Caco-2 (cell line): ENCODE results near the gene CRNN. TPM values are rescaled to one million over a fixed set of nuclear protein-coding genes. Genes with fewer than 3 reads are reported as not detected.

Experiments
- BruUV-seq: library from RNA; stranded (reverse); fragments of 400-500 nt; replicated peaks from 2 replicates; lab custom pipeline; 2021; lab: Mats Ljungman, UMichigan
- CTCF ChIA-PET: fragments of 300-600 bp; sonication (Branson Sonifier 250); formaldehyde crosslinking; loops from one replicate; lab custom pipeline; 2022; ENCODE audit warnings: antibody characterized with exemption; lab: Charles Lee
- POLR2A ChIA-PET: fragments of 300-600 bp; sonication (Branson Sonifier 250); formaldehyde crosslinking; loops from one replicate; lab custom pipeline; 2022; ENCODE audit warnings: antibody characterized with exemption; lab: Charles Lee
- DNase-seq, 2 experiments: peaks; one replicate each; pipeline versions ENCODE4 v3.0.0 to v3.0.0-alpha.2; 2020 to 2022
- H3K27me3 ChIP-seq: replicated peaks from 2 replicates; pipeline ENCODE4 v1.6.0; 2011; ENCODE audit warnings: low read length; ENCODE audit not compliant: control insufficient read depth, insufficient read depth
- H3K36me3 ChIP-seq: 2 replicates; pipeline ENCODE4 v1.5.1; 2011; ENCODE audit warnings: low read length; ENCODE audit not compliant: control insufficient read depth, insufficient read depth
- H3K4me1 ChIP-seq: fragments of 250-450 bp; sonication (Bioruptor Pico); 2 replicates; pipeline ENCODE4 v1.5.1; 2020; ENCODE audit warnings: mild to moderate bottlenecking
- H3K4me3 ChIP-seq: 2 replicates; pipeline ENCODE4 v1.5.1; 2011; ENCODE audit warnings: low read depth, mild to moderate bottlenecking, control low read depth, low read length
- H3K9me3 ChIP-seq: fragments of 250-450 bp; sonication (Bioruptor Pico); 2 replicates; pipeline ENCODE4 v1.5.1; 2020; ENCODE audit warnings: mild to moderate bottlenecking, moderate library complexity
- H3K27ac Mint-ChIP-seq: one replicate; pipeline ENCODE4 v1.8.0; 2022; ENCODE audit warnings: mixed read lengths; ENCODE audit not compliant: unreplicated experiment
- H3K27me3 Mint-ChIP-seq: one replicate; pipeline ENCODE4 v1.8.0; 2022; ENCODE audit warnings: mixed read lengths; ENCODE audit not compliant: insufficient read depth, unreplicated experiment
- H3K36me3 Mint-ChIP-seq: one replicate; pipeline ENCODE4 v1.8.0; 2022; ENCODE audit warnings: mild to moderate bottlenecking, mixed read lengths; ENCODE audit not compliant: insufficient read depth, unreplicated experiment
- H3K4me1 Mint-ChIP-seq: one replicate; pipeline ENCODE4 v1.8.0; 2022; ENCODE audit warnings: low read depth, mixed read lengths; ENCODE audit not compliant: unreplicated experiment
- H3K4me3 Mint-ChIP-seq: one replicate; pipeline ENCODE4 v1.8.0; 2022; ENCODE audit warnings: mild to moderate bottlenecking, moderate library complexity, mixed read lengths; ENCODE audit not compliant: unreplicated experiment
- H3K9me3 Mint-ChIP-seq: one replicate; pipeline ENCODE4 v1.8.0; 2022; ENCODE audit warnings: mixed read lengths; ENCODE audit not compliant: unreplicated experiment
- intact Hi-C: fragments of 100-400 bp; cut with micrococcal nuclease; formaldehyde crosslinking; loops from one replicate; pipeline ENCODE4 v1.10.0; 2022; ENCODE audit not compliant: unreplicated experiment
- total RNA-seq: library from RNA; stranded (reverse); gene quantifications from 2 replicates; pipeline ENCODE4 v1.2.3, GENCODE V29; 2022
- TF ChIP-seq, protein P1 (sequence below), 2 experiments: fragments of 200-600 bp in 1 of 2; IDR thresholded peaks; 1 replicate in 1 of 2; 2 replicates in 1 of 2; pipeline versions ENCODE4 v1.5.1 to v1.8.0; 2011 to 2022; ENCODE audit warnings: antibody characterized with exemption in 1 of 2, control low read depth in 1 of 2, inconsistent platforms in 1 of 2, low read depth in 1 of 2, low read length in 1 of 2, mild to moderate bottlenecking in 1 of 2, moderate library complexity in 1 of 2; ENCODE audit not compliant: insufficient read depth in 1 of 2, severe bottlenecking in 1 of 2, unreplicated experiment in 1 of 2

The CRNN gene
- total RNA-seq, 1 experiment from 2014 or later: not detected

DNA sequence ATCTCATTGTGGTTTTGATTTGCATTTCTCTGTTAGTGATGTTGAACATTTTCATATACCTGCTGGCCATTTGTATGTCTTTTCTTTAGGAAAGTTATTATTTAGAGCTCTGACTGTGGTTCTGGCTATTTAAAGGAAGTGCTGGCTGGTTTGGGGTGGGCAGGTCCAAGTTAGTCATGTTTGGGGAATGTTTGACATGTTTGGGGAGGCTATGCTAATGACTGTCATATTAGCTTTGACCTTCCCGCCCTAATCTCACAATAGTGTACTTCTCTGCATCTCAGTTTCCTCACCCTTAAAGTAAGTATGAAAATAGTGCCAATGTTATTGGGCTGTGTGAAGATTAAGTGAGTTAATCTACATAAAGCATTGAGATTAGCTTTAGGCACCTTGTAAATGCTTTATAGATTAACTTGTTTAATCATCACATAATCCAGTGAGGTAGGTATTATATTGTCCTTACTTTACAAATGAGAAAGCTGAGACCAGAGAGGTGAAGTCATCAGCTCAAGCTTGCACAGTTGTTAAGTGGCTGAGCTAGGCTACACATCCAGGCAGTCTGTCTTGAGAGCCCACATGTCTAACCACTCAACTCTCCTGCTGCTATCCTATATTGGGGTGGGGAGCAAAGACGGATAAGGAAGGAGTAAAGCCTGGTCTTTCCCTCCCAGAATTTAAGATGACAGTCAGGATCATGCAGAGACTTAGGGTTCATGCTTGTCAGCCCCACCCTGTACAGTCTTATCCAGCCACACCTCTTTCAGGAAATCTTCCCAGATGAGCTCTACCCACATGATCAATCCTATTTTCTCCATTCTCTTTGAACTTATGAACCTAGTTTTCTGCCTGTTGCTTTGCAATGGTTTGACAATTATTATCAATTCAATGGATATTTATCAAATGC, 22.8 kb upstream of the CRNN start:
- no peaks in the 10 kb centered on the region for H3K9me3 Mint-ChIP-seq

DNA sequence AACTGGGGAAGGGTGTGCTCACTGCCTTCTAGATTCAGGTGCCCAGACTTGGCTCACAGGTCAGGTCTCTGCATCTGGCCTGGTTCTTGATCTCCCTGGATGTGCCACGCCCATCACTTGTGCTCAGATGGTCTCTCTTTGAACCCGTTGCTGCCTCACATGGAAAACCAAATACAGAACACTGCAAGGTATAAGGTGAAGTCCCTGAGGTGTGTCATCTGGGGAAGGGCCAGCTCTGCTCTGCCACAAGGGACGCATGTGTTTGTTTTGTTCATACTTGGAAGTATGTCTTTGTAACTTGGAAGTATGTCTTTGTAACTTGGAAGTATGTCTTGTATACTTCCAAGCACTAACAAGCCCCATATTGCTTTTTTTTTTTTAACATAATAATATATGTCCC, 13.4 kb upstream of the CRNN start:
- intact Hi-C loops: no loop called here

More for the DNA sequence above, 22.8 kb upstream of the CRNN start:
- ChIA-PET POLR2A (interaction anchor here (0.5 kb wide), 1 partner anchor 388 kb away, joined by 3 read pairs; no protein-coding TSS in a partner anchor), CTCF (interaction anchor here (1.8 kb wide), 1 partner anchor 22 kb away, joined by 6 read pairs; no protein-coding TSS in a partner anchor)
- no peaks in the 10 kb centered on the region for H3K36me3 Mint-ChIP-seq
- H3K4me1 Mint-ChIP-seq: no peaks in the 10 kb centered on the region
- DNase-seq: no peak
- Histone ChIP-seq H3K27me3 (no peaks in the 10 kb centered on the region), H3K36me3 (no peaks in the 10 kb centered on the region), H3K4me1 (no peaks in the 10 kb centered on the region), H3K4me3 (no peak overlapping the region), H3K9me3 (no peaks in the 10 kb centered on the region)
- peaks cover 24% of the 10 kb centered on the region for H3K27me3 Mint-ChIP-seq
- no TSS peak for BruUV-seq
- no peak overlapping the region for H3K4me3 Mint-ChIP-seq
- TF ChIP-seq, protein P1, sequence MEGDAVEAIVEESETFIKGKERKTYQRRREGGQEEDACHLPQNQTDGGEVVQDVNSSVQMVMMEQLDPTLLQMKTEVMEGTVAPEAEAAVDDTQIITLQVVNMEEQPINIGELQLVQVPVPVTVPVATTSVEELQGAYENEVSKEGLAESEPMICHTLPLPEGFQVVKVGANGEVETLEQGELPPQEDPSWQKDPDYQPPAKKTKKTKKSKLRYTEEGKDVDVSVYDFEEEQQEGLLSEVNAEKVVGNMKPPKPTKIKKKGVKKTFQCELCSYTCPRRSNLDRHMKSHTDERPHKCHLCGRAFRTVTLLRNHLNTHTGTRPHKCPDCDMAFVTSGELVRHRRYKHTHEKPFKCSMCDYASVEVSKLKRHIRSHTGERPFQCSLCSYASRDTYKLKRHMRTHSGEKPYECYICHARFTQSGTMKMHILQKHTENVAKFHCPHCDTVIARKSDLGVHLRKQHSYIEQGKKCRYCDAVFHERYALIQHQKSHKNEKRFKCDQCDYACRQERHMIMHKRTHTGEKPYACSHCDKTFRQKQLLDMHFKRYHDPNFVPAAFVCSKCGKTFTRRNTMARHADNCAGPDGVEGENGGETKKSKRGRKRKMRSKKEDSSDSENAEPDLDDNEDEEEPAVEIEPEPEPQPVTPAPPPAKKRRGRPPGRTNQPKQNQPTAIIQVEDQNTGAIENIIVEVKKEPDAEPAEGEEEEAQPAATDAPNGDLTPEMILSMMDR (IDR thresholded peaks at IDR 0.05; ENCODE audit: insufficient read depth in 1 of 2, low read depth in 1 of 2, low read length in 1 of 2, severe bottlenecking in 1 of 2, unreplicated experiment in 1 of 2): no peak
- intact Hi-C loops: no loop called here
- no peak overlapping the region for H3K27ac Mint-ChIP-seq

DNA sequence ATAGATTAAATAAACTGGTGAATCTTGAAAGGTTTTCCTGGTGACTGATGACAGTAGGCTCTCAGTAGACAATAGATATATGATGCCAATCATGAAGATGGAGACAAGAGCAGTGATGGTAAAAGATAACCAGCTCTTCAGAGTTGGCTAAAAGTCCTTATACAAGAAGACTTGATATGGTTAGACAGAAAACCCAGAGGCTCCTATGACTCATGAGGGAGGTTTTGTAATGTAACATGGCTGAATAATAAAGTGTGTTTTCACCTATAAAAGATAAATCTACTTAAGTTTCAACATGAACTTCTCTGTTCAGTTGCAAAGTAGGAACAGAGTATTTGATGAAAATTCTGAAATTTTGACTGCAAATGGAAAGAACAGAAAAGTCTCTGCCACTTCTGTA, 12.7 kb upstream of the CRNN start:
- H3K27me3 Mint-ChIP-seq: no peaks in the 10 kb centered on the region
- no peaks in the 10 kb centered on the region for H3K36me3 Mint-ChIP-seq
- no peak overlapping the region for H3K27ac Mint-ChIP-seq
- H3K9me3 Mint-ChIP-seq: peaks cover 12% of the 10 kb centered on the region
- intact Hi-C loops: no loop called here
- no peaks in the 10 kb centered on the region for H3K36me3 ChIP-seq
- H3K4me3 ChIP-seq: no peak overlapping the region
- H3K4me1 Mint-ChIP-seq: no peaks in the 10 kb centered on the region
- no peaks in the 10 kb centered on the region for H3K4me1 ChIP-seq
- H3K9me3 ChIP-seq: 0 out of 2 replicates have a peak, but pooled peaks cover 4% of the 10 kb centered on the region
- DNase-seq: no peak
- ChIA-PET POLR2A (no interaction called here), CTCF (interaction anchor here (0.9 kb wide), 1 partner anchor 32 kb away, joined by 3 read pairs; no protein-coding TSS in a partner anchor)
- BruUV-seq: no TSS peak
- TF ChIP-seq, protein P1 (IDR thresholded peaks at IDR 0.05; ENCODE audit: insufficient read depth in 1 of 2, low read depth in 1 of 2, low read length in 1 of 2, severe bottlenecking in 1 of 2, unreplicated experiment in 1 of 2): no peak
- no peaks in the 10 kb centered on the region for H3K27me3 ChIP-seq
- no peak overlapping the region for H3K4me3 Mint-ChIP-seq

More for the DNA sequence above, 13.4 kb upstream of the CRNN start:
- Mint-ChIP-seq H3K27me3 (no peaks in the 10 kb centered on the region), H3K4me1 (no peaks in the 10 kb centered on the region), H3K4me3 (no peak overlapping the region), H3K27ac (no peak overlapping the region), H3K36me3 (no peaks in the 10 kb centered on the region), H3K9me3 (peaks cover 12% of the 10 kb centered on the region)
- no TSS peak for BruUV-seq
- POLR2A ChIA-PET: no interaction called here
- Histone ChIP-seq H3K27me3 (no peaks in the 10 kb centered on the region), H3K36me3 (no peaks in the 10 kb centered on the region), H3K4me3 (no peak overlapping the region), H3K9me3 (0 out of 2 replicates have a peak, but pooled peaks cover 4% of the 10 kb centered on the region), H3K4me1 (no peaks in the 10 kb centered on the region)
- no peak for DNase-seq
- TF ChIP-seq, protein P1 (IDR thresholded peaks at IDR 0.05; ENCODE audit: insufficient read depth in 1 of 2, low read depth in 1 of 2, low read length in 1 of 2, severe bottlenecking in 1 of 2, unreplicated experiment in 1 of 2): no peak
- CTCF ChIA-PET: interaction anchor here (0.9 kb wide), 1 partner anchor 31 kb away, joined by 3 read pairs; no protein-coding TSS in a partner anchor
